22Rv1 (cell line): ENCODE measurements around the gene U2AF1L4.

Experiments used
- ZFX ChIP-seq: fragments of 450-650 bp; IDR thresholded peaks from 2 replicates; pipeline ENCODE4 v1.6.1; 2017; ENCODE audit warnings: antibody characterized with exemption, borderline replicate concordance
- TF ChIP-seq, protein P1 (sequence below): fragments of 450-650 bp; IDR thresholded peaks from 2 replicates; pipeline ENCODE4 v1.5.1; 2017; ENCODE audit warnings: mild to moderate bottlenecking

DNA sequence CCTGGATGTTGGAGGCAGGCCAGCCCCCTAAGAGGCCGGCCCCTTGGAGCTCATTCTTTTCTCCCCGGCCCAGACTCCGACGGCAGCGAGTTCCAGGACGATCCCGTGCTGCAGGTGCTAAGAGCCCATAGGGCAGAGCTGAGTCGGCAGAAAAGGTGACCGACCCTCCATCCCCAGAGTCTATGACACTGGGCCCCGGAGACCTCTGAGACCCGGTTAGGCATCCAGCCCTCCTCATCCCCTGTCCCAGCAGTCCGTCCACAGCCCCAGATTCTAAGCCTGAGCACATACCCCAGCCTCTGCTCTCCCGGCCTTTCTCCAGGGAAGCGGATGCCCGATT is 22.8 kb upstream of the U2AF1L4 start:
- TF ChIP-seq, protein P1, sequence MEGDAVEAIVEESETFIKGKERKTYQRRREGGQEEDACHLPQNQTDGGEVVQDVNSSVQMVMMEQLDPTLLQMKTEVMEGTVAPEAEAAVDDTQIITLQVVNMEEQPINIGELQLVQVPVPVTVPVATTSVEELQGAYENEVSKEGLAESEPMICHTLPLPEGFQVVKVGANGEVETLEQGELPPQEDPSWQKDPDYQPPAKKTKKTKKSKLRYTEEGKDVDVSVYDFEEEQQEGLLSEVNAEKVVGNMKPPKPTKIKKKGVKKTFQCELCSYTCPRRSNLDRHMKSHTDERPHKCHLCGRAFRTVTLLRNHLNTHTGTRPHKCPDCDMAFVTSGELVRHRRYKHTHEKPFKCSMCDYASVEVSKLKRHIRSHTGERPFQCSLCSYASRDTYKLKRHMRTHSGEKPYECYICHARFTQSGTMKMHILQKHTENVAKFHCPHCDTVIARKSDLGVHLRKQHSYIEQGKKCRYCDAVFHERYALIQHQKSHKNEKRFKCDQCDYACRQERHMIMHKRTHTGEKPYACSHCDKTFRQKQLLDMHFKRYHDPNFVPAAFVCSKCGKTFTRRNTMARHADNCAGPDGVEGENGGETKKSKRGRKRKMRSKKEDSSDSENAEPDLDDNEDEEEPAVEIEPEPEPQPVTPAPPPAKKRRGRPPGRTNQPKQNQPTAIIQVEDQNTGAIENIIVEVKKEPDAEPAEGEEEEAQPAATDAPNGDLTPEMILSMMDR: no peak
- TF ChIP-seq ZFX: no peak
